NCI-H82 treated with DMSO at 0.1 percent for 48 hours (cell line): ENCODE measurements around the gene SRPK1.
"Not testable (repeated sequence)": the region's sequence is repeated elsewhere in the genome, so short reads cannot be mapped to it uniquely, and the experiment has no call there.

Experiments used
- DNase-seq: peaks from one replicate; lab custom pipeline; 2025; ENCODE audit not compliant: unreplicated experiment; lab: John Stamatoyannopoulos, UW

The SRPK1 gene

DNA sequence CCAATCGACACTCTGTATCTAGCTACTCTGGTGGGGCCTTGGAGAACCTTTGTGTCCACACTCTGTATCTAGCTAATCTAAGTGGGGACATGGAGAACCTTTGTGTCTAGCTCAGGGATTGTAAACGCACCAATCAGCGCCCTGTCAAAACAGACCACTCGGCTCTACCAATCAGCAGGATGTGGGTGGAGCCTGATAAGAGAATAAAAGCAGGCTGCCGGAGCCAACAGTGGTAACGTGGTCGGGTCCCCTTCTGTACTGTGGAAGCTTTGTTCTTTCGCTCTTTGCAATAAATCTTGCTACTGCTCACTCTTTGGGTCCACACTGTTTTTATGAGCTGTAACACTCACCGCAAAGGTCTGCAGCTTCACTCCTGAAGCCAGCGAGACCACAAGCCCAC is 11.0 kb upstream of the SRPK1 start:
- DNase-seq, result not testable (repeated sequence)

DNA sequence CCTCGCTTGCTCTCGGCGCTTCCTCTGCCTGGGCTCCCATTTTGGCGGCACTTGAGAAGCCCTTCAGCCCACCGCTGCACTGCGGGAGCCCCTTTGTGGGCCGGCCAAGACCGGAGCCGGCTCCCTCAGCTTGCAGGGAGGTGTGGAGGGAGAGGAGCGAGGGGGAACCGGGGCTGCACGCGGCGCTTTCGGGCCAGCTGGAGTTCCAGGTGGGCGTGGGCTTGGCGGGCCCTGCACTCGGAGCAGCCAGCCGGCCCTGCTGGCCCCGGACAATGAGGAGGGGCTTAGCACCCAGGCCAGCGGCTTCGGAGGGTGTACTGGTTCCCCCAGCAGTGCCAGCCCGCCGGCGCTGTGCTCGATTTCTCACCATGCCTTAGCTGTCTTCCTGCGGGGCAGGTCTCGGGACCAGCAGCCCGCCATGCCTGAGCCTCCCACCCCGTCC is 10.2 kb upstream of the SRPK1 start:
- DNase-seq, result no peak

DNA sequence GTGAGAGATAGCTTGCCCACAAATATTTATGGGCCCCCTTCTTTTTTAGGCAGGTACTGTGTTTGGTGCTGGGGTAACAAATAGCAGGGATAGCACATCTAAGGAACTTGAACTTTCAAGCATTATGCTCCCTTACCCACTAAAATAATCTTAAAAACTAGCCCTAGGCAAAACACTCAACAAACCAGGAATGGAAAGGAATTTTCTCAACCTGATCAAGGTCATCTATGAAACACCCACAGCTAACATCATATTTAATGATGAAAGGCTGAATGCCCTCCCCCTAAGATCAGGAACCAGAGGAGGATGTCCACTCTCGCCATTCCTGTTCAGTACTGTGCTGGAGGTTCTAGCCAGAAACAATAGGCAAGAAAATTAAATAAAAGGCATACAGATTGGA is 8.7 kb upstream of the SRPK1 start:
- DNase-seq, result no peak

DNA sequence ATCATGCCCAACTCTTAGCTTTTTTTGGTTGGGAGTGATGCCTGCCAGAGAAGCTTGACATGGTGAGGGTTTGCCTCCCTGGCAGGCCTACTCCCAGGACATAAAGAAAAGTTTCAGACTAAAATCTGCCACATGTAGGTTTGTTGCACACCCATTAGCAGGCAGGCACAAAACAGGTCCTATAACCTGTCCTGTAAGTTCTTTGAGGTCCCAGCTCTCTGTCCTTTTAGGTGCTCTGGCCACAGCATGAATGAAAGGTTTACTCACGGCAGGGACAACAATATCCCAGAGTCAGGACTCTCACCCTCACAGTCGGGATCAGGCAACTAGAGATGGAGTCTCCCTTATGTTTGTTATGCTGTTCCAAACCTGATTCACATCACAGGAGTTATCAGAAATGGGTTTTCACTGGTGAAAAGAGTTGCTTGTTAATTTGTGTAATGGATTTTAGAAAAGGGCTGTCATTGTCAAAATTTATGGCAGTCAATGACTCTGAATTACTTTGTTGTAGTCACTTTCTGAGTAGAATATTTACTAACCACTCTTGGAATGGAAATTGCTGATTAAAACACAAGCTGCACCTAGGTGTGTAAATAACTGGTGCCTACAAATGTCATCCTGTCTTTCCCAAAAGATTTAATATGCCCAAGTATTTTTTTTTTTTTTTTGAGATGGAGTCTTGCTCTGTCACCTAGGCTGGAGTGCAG is 5.8 kb upstream of the SRPK1 start:
- no peak for DNase-seq

DNA sequence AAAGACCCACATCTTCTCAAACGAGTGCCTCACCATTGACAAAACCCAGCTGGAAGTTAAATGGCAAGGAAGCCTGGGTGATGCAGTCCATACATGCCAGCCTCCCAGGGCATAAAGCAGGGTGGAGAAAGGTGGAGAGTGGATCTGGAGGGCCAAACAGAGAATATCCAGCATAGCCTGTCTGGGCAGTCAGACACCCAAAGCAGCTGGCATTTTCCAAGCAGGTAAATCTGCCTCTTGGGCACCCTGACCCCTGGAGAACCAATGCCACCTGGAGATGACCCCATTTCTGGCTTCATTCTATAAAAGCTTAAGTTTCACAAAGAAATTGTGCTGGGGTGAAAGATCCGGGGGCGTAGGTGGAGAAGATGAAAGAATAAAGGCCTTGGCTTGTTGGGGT is 5.1 kb upstream of the SRPK1 start:
- DNase-seq, result no peak

DNA sequence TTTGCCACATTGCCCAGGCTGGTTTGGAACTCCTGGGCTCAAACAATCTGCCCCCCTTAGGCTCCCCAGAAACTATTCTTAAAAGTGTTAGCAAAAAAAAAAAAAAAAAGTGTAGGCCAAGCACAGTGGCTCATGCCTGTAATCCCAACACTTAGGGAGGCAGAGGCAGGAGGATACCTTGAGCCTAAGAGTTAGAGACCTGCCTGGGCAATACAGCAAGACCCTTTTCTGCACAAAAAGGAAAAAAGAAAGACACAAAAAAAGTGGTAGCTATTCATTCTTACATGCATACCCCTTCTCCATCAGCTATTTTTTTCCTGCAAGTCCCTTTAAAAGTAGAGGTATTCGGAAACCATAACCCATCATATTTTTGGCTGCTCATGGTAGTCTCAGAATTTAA is 3.2 kb upstream of the SRPK1 start:
- no peak for DNase-seq

DNA sequence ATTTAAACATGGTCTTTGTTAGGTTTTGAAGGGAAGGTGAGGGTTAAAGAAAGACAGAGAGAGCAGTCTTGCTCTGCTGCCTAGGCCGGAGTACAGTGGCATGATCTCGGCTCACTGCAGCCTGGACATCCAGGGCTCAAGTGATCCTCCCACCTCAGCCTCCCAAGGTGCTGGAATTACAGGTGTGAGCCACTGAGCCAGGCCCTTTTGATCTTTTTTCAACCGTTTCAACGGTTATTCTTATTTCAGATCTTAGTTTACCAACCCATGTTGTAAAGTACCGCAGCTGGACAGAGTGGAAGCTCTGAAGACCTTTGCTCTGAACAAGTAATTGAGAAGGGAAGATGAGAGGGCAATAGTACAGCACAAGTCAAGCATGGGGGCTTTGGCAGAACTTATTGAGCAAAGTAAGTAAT is 1.2 kb upstream of the SRPK1 start:
- DNase-seq, result no peak

DNA sequence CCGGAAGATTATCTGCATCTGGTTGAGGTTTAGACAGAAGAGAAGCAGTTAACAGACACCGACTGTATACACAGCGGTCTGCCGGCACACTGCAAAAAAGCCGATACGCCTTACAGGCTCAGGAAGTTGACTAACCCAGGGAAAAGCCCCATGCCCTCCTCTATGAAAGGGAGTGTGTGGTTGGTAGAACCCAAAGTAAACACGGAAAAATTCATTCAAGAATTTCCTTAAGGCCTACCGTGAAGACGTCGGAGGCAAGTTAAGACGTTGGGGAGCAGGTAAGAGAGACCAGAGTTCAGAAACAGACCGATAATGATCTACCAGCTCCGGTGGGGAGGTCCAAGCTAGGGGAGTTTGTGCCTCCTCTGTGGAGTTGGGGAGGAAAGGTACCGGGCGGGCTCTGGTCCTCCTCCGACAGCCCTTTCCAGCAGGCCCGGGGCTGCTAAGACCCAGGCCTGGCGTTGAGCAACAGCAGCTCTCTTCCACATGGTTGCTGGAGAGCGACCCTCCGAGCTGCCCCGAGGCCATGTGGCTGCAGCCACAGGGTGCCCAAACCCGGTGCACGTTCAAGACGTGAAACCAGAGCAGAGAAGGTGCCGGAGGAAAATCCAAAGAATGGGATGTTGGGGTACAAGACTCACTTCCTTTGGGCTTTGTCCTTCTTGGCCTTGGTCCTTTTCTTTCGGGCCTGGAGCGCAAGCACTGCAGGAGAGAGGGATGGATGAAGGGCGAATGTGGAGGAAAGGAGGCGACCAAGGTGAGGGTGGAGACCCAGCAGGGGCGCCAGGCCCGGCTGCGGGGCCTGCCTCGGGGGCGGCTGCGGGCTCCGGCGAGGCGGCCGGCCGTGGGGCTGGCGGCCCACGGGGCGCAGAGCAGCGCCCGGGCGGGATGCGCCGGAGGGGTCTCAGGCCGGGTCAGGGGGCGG is 809 bp downstream of the SRPK1 start:
- DNase-seq, result no peak

DNA sequence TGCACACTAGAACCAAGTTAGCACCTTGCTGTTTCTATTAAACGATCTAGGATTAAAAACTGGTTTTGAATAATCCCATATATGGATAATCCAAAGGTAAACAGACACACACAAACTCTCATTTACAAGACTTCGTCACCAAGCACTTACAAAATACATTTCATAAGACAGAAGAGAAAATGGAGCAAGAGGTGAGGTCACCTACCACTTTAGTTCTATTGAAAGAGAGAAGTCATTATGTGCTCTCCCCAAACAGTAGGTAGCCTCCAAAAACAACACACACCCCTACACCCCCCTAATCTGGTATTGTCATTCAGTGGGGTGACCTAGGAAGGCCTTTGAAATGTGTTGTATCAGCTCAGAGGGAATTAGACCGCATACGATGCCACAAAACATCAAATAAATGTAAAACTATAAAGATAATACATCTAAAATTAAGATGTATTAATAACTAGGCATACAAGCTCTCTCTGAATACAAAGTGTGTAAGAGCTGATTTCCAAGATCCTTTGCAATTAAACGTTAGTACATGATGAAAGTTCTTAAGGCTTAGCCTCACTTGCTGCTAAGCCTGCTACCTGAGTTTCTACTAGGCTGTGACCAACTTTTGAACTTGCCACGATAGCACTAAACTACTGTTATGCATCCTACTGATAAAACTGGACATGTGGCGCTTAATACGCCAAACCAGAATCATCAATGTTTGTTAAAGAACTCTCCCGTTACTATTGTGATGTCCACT is 1.6 kb downstream of the SRPK1 start:
- no peak for DNase-seq

DNA sequence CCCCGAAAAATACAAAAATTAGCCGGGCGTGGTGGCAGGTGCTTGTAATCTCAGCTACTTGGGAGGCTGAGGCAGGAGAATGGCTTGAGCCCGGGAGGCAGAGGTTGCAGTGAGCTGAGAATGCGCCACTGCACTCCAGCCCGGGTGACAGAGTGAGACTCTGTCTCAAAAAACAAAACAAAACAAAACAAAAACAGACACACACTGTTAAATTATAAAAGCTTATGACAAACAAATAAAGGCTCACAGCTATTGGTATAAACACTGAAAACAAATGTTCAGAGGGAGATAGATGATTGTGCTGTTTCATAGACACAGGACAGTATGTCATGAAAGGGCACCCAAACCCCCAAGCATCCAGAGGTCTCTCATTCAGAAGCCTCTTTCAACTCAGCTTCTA is 4.0 kb downstream of the SRPK1 start:
- not testable (repeated sequence) for DNase-seq

DNA sequence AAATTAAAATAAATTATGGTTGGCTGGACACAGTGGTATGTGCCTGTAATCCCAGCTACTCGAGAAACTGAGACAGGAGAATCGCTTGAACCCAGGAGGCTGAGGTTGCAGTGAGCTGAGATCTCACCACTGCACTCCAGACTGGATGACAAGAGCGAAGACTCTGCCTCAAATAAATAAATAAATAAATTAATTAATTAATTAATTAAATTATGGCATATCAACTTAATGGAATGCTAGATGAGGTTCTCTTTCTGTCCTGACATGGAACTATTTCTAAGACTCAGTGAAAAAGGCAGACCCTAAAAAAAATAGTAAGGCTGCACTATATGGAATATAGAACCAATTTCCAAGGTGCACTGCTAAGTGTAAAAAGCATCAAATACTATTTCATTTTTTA is 4.8 kb downstream of the SRPK1 start:
- no peak for DNase-seq

DNA sequence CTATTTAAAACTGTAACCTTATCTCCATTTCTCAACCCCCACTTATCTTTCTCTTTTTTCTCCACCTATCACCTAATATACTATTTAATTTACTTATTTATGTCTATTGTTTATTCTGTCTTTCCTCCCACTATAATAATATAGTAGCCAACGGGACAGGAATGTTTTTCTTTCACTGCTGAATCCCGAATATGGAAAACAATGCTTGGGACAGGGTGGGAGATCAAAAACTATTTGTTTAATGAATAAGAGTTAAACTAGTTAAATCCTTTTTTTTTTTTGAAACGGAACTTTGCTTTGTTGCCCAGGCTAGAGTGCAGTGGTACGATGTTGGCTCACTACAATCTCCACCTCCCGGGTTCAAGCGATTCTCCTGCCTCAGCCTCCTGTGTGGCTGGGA is 6.4 kb downstream of the SRPK1 start:
- DNase-seq, result no peak

DNA sequence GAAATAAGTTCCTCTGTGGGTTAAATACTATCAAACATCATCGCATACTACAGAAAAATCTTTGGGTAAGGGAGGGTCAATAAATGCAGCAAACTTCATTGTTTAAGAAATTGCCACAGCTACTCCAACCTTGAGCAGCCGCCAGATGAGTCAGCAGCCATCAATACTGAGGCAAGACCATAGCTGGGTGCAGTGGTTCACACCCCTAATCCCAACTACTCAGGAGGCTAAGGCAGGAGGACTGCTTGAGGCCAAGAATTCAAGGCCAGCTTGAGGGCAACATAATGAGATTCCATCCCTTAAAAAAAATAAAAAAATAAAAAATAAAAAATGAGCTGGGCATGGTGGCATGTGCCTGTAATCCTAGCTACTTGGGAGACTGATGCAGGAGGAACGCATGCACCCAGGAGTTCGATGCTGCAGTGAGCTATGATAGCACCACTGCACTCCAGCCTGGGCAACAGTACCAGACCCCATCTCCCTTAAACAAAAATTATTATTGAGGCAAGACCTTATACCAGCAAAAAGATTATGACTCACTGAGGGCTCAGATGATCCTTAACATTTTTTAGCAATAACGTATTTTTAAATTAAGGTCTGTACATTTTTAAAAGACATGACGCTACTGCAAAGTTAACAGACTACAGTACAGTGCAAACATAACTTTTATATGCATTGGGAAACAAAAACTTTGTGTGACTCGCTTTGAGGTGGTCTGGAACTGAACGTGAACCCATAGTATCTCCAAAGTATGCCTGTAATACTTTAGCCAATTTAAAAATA is 8.8 kb downstream of the SRPK1 start:
- no peak for DNase-seq

DNA sequence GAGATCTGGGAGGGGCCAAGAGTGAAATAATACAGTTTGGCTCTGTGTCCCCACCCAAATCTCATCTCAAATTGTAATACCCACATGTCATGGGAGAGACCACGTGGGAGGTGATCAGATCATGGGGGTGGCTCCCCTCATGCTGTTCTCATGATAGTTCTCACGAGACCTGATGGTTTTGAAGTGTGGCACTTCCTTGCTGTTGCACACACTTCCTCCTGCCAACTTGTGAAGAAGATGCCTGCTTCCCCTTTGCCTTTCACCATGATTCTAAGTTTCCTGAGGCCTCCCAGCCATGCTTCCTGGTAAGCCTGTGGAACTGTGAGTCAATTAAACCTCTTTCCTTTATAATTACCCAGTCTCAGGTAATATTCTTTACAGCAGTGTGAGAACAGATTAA is 11.3 kb downstream of the SRPK1 start:
- not testable (repeated sequence) for DNase-seq

DNA sequence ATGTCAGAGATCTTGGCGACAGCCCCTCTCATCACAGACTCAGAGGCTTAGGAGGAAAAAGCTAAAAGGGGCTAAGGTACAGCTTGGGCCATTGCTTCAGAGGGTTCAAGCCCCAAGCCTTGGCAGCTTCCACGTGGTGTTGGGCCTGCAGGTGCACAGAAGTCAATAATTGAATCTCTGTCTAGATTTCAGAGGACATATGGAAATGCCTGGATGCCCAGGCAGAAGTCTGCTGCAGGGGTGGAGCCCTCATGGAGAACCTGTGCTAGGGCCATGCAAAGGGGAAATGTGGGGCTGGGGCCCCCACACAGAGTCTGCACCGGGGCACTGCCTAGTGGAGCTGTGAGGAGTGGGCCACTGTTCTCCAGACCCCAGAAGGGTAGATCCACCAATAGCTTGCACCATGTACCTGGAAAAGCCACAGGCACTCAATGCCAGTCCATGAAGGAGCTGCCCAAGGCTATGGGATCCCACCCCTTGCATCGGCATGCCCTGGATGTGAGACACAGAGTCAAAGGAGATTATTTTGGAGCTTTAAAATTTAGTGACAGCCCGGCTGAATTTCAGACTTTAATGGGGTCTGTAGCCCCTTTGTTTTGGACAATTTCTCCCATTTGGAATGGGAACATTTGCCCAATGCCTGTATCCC is 12.0 kb downstream of the SRPK1 start:
- DNase-seq, result not testable (repeated sequence)

DNA sequence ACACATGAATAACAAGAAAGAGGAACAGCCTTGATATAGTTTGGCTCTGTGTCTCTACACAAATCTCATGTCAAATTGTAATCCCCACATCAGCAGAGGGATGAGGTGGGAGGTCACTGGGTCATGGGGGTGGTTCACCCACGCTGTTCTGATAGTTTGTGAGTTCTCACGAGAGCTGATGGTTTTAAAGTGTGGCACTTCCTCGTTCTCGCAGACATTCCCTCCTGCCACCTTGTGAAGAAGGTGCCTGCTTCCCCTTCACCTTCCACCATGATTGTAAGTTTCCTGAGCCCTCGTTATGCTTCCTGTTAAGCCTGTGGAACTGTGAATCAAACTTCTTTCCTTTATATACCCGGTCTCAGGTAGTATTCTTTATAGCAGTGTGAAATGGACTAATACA is 13.1 kb downstream of the SRPK1 start:
- no peak for DNase-seq

DNA sequence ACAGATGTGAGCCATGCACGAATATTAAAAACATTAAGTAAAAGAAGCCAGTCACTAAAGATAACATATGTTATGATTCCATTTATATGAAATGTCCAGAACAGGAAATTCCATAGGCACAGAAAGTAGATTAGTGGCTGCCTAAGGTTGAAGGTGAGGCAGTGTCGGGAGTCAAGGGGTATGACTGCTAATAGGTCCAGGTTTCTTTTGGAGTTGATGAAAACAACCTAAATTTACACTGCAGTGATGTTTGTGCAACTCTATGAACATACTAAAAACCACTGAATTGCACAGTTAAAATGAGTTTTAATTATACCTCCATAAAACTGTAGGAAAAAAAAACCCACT is 14.4 kb downstream of the SRPK1 start:
- no peak for DNase-seq

DNA sequence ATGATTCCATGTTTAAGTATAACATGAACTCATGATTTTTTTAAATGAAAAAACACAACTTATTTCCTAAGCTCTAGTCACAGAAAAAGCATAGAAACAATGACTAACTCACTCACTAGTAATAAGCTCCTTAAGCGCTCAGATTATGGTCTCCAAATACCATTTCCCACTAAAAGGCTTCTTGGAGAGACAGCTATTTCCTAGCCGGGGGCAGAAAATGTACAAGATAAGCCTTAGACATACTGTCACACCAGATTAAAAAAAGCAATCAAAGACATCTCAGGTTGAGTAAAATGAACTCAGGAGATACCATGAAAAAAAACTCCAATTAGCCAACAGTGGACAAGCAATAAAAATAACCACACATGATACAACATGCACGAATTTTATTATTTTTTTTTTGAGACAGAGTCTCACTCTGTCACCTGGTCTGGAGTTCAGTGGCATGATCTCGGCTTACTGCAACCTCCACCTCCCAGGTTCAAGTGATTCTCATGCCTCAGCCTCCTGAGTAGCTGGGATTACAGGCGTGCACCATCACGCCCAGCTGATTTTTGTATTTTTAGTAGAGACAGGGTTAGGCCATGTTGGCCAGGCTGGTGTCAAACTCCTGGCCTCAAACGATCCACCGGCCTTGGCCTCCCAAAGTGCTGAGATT is 14.9 kb downstream of the SRPK1 start:
- DNase-seq, result peak; percentile 64

DNA sequence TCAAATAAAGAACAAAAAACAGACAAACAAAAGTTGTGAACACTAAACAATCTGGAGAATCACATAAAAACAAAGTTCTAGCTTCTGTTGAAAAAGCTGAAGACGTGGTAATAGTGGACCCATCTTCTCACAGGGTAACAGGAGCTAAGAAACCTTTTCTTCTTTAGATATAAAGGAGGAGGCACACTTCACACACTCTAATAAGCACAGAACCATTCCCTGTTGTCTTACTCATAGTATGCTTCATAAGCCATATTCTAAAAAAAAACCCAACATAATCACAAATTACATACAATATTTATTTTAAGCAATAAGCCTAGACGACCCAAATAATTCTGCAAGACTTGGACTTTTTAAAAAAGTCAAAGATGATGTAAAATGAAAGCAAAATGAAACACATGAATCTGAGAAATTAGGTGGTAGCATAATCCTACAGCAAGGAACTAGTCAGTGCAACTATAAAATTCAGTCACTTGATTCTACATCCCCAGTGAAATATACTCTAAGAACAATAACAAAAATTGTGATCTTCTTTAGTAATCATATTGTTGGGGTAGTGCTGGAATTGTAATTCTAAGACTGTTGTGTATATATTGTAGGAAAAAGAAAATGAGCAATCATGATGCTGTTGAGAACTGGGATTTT is 15.6 kb downstream of the SRPK1 start:
- DNase-seq, result no peak
